ENCODE data around the gene INVS. TPM values are rescaled to one million over a fixed set of nuclear protein-coding genes. Genes with fewer than 3 reads are reported as not detected.

Gene INVS
- total and polyA plus RNA-seq, 2 experiments from 2014 or later: 4.1 to 8.7 TPM

DNA sequence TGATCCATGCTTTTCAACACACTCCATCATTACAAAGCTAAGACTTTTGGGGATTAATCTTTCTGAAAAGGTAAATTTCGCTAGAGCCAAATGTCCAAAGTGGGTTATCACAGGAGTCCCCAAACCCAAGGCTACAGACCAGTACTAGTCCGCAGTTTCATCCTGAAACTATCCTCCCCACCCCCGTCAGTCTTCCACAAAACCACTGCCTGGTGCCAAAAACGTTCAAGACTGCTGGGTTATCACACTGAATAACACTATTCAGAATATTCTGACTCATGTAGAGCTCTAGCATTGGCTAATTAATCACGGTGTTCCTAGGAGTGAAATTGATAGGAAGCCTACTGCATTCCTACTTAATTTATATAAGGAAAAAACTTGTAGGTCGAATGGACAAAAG lies 24.9 kb upstream of the INVS start:
- no peak overlapping the region for H3K27ac ChIP-seq (ENCODE audit: low read depth)
- H3F3A ChIP-seq (replicated peaks; ENCODE audit: low read depth): no peaks in the 10 kb centered on the region
- no peaks in the 10 kb centered on the region for H3K36me3 ChIP-seq (ENCODE audit: insufficient read depth)
- Mint-ChIP-seq H3K9me3 (peaks cover 5% of the 10 kb centered on the region; the same call in 2 of the 3 replicates), H3K27me3 (ENCODE audit: insufficient read depth, low read depth, poor library complexity) (peaks cover 3% of the 10 kb centered on the region), H3K36me3 (ENCODE audit: low read depth) (peaks cover 4% of the 10 kb centered on the region), H3K27ac (no peak overlapping the region), H3K4me1 (peaks cover 4% of the 10 kb centered on the region; the same call in 2 of the 3 replicates), H3K4me3 (no peak overlapping the region)
- no peak overlapping the region for H2AFZ ChIP-seq
- DNase-seq (ENCODE audit: low spot score) (no peak), ATAC-seq (no peak)
- no peaks in the 10 kb centered on the region for H3K9me2 ChIP-seq (ENCODE audit: insufficient read depth)
- H3K4me1 ChIP-seq (ENCODE audit: insufficient read depth): no peaks in the 10 kb centered on the region
- TF ChIP-seq ZNF114 (CRISPR knock-in tag; IDR thresholded peaks at IDR 0.05) (no peak), CREB1 (CRISPR knock-in tag; IDR thresholded peaks at IDR 0.05; ENCODE audit: low read depth) (no peak), EZH2phosphoT487 (IDR thresholded peaks at IDR 0.05; ENCODE audit: unreplicated experiment) (no peak), ZNF331 (CRISPR knock-in tag; IDR thresholded peaks at IDR 0.05; ENCODE audit: low read depth) (no peak), POLR2AphosphoS5 (IDR thresholded peaks at IDR 0.05; ENCODE audit: low read depth) (no peak), EZH2 (IDR thresholded peaks at IDR 0.05; ENCODE audit: low read depth, unreplicated experiment) (no peak)
- TF ChIP-seq, protein P1, sequence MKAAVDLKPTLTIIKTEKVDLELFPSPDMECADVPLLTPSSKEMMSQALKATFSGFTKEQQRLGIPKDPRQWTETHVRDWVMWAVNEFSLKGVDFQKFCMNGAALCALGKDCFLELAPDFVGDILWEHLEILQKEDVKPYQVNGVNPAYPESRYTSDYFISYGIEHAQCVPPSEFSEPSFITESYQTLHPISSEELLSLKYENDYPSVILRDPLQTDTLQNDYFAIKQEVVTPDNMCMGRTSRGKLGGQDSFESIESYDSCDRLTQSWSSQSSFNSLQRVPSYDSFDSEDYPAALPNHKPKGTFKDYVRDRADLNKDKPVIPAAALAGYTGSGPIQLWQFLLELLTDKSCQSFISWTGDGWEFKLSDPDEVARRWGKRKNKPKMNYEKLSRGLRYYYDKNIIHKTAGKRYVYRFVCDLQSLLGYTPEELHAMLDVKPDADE (IDR thresholded peaks at IDR 0.05): no peak
- TF ChIP-seq, protein P2, sequence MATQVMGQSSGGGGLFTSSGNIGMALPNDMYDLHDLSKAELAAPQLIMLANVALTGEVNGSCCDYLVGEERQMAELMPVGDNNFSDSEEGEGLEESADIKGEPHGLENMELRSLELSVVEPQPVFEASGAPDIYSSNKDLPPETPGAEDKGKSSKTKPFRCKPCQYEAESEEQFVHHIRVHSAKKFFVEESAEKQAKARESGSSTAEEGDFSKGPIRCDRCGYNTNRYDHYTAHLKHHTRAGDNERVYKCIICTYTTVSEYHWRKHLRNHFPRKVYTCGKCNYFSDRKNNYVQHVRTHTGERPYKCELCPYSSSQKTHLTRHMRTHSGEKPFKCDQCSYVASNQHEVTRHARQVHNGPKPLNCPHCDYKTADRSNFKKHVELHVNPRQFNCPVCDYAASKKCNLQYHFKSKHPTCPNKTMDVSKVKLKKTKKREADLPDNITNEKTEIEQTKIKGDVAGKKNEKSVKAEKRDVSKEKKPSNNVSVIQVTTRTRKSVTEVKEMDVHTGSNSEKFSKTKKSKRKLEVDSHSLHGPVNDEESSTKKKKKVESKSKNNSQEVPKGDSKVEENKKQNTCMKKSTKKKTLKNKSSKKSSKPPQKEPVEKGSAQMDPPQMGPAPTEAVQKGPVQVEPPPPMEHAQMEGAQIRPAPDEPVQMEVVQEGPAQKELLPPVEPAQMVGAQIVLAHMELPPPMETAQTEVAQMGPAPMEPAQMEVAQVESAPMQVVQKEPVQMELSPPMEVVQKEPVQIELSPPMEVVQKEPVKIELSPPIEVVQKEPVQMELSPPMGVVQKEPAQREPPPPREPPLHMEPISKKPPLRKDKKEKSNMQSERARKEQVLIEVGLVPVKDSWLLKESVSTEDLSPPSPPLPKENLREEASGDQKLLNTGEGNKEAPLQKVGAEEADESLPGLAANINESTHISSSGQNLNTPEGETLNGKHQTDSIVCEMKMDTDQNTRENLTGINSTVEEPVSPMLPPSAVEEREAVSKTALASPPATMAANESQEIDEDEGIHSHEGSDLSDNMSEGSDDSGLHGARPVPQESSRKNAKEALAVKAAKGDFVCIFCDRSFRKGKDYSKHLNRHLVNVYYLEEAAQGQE (IDR thresholded peaks at IDR 0.05; ENCODE audit: unreplicated experiment): no peak
- TF ChIP-seq, protein P3, sequence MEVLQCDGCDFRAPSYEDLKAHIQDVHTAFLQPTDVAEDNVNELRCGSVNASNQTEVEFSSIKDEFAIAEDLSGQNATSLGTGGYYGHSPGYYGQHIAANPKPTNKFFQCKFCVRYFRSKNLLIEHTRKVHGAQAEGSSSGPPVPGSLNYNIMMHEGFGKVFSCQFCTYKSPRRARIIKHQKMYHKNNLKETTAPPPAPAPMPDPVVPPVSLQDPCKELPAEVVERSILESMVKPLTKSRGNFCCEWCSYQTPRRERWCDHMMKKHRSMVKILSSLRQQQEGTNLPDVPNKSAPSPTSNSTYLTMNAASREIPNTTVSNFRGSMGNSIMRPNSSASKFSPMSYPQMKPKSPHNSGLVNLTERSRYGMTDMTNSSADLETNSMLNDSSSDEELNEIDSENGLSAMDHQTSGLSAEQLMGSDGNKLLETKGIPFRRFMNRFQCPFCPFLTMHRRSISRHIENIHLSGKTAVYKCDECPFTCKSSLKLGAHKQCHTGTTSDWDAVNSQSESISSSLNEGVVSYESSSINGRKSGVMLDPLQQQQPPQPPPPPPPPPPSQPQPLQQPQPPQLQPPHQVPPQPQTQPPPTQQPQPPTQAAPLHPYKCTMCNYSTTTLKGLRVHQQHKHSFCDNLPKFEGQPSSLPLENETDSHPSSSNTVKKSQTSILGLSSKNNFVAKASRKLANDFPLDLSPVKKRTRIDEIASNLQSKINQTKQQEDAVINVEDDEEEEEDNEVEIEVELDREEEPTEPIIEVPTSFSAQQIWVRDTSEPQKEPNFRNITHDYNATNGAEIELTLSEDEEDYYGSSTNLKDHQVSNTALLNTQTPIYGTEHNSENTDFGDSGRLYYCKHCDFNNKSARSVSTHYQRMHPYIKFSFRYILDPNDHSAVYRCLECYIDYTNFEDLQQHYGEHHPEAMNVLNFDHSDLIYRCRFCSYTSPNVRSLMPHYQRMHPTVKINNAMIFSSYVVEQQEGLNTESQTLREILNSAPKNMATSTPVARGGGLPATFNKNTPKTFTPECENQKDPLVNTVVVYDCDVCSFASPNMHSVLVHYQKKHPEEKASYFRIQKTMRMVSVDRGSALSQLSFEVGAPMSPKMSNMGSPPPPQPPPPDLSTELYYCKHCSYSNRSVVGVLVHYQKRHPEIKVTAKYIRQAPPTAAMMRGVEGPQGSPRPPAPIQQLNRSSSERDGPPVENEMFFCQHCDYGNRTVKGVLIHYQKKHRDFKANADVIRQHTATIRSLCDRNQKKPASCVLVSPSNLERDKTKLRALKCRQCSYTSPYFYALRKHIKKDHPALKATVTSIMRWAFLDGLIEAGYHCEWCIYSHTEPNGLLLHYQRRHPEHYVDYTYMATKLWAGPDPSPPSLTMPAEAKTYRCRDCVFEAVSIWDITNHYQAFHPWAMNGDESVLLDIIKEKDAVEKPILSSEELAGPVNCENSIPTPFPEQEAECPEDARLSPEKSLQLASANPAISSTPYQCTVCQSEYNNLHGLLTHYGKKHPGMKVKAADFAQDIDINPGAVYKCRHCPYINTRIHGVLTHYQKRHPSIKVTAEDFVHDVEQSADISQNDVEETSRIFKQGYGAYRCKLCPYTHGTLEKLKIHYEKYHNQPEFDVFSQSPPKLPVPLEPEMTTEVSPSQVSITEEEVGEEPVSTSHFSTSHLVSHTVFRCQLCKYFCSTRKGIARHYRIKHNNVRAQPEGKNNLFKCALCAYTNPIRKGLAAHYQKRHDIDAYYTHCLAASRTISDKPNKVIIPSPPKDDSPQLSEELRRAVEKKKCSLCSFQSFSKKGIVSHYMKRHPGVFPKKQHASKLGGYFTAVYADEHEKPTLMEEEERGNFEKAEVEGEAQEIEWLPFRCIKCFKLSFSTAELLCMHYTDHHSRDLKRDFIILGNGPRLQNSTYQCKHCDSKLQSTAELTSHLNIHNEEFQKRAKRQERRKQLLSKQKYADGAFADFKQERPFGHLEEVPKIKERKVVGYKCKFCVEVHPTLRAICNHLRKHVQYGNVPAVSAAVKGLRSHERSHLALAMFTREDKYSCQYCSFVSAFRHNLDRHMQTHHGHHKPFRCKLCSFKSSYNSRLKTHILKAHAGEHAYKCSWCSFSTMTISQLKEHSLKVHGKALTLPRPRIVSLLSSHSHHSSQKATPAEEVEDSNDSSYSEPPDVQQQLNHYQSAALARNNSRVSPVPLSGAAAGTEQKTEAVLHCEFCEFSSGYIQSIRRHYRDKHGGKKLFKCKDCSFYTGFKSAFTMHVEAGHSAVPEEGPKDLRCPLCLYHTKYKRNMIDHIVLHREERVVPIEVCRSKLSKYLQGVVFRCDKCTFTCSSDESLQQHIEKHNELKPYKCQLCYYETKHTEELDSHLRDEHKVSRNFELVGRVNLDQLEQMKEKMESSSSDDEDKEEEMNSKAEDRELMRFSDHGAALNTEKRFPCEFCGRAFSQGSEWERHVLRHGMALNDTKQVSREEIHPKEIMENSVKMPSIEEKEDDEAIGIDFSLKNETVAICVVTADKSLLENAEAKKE (CRISPR knock-in tag; IDR thresholded peaks at IDR 0.05): no peak
- H3K79me2 ChIP-seq (replicated peaks; ENCODE audit: insufficient read depth): peaks cover 4% of the 10 kb centered on the region; the same call in 1 of the 2 replicates
- no peak overlapping the region for H3K4me2 ChIP-seq
- H3K27me3 ChIP-seq (ENCODE audit: insufficient read depth): no peaks in the 10 kb centered on the region
- no peaks in the 10 kb centered on the region for H4K20me1 ChIP-seq (replicated peaks; ENCODE audit: insufficient read depth)
- no peak overlapping the region for H3K4me3 ChIP-seq

All from GM23338 (cell line).